ENCODE results near the gene CCDC12. TPM values are rescaled to one million over a fixed set of nuclear protein-coding genes. Genes with fewer than 3 reads are reported as not detected.

CCDC12 gene
- total and polyA plus RNA-seq, 2 of the 13 experiments (the other 11 are each of a cell fraction or from before 2014, with no cell fraction given): 30.1 to 49.5 TPM

DNA sequence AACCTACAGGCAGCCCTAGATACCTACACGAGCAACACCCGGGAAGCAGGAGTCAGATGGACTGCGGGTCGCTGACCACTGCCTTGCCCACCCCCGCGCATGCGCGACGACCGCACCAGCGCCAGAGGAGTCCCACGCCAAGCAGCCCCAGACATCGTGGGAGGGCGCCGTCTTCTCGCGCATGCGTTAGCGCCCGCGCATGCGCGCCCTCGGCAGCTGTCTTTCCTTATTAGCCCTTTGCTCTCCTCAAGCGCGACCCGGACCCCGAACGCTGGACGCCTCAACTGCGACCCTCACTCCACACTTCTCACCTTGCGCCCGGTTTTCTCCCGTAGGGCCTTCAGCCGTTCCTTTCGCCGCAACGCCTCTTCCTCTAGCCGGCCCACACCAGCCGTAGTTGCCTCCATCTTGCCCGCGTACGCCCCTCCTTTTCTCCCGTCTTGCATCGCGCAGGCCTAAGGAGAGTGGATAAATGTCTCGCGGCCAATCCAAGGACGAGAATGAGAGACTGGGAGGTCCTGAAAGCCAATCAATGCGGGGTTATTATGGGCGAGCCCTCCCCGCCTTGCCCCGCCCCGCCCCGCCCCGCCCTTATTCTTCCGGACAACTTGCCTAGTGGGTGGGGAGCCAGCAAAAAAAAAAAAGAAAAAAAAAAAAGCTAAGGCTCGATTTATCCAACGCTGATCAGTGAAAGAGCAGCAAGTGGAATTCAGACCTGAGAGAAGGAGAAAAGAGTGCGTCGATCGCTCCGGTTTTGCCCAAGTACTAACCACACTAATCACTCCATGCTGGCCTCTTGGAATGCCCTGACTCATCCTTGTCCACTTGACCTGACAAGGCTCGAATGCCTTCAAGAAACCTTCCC, at the start of gene CCDC12 (continued):
- TF ChIP-seq, protein P1, sequence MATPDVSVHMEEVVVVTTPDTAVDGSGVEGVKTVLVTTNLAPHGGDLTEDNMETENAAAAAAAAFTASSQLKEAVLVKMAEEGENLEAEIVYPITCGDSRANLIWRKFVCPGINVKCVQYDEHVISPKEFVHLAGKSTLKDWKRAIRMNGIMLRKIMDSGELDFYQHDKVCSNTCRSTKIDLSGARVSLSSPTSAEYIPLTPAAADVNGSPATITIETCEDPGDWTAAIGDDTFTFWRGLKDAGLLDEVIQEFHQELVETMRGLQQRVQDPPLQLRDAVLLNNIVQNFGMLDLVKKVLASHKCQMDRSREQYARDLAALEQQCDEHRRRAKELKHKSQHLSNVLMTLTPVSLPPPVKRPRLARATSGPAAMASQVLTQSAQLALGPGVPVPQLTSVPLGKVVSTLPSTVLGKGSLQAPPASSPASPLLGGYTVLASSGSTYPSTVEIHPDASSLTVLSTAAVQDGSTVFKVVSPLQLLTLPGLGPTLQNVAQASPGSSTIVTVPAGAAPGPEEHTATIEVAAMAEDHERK (CRISPR knock-in tag; IDR thresholded peaks at IDR 0.05; ENCODE audit: low read depth): no peak
- TF ChIP-seq ZNF160 (CRISPR knock-in tag; IDR thresholded peaks at IDR 0.05) (no peak), BRD4 (CRISPR knock-in tag; IDR thresholded peaks at IDR 0.05) (peak; percentile 67; the same call in 1 of the 2 replicates), U2AF1 (optimal IDR thresholded peaks at IDR 0.05; ENCODE audit: low read depth, low read length) (no peak), FOXC1 (CRISPR knock-in tag; IDR thresholded peaks at IDR 0.05; ENCODE audit: borderline replicate concordance) (no peak; the same call in 1 of the 2 replicates), ESRRA (CRISPR knock-in tag; IDR thresholded peaks at IDR 0.05; ENCODE audit: low read depth) (peak; percentile 21; the same call in 1 of the 2 replicates), ARID2 (CRISPR knock-in tag; IDR thresholded peaks at IDR 0.05; ENCODE audit: borderline replicate concordance) (no peak), ZNF256 (CRISPR knock-in tag; conservative IDR thresholded peaks at IDR 0.05) (peak; percentile 70; the same call in 1 of the 2 replicates), ONECUT2 (CRISPR knock-in tag; IDR thresholded peaks at IDR 0.05) (no peak), ZNF33B (CRISPR knock-in tag; IDR thresholded peaks at IDR 0.05) (no peak; the same call in 1 of the 2 replicates), ZBTB42 (CRISPR knock-in tag; IDR thresholded peaks at IDR 0.05) (peak; percentile 84; the same call in 1 of the 2 replicates), ZNF766 (CRISPR knock-in tag; IDR thresholded peaks at IDR 0.05; ENCODE audit: borderline replicate concordance) (no peak), ZNF672 (CRISPR knock-in tag; IDR thresholded peaks at IDR 0.05) (no peak)
- TF ChIP-seq, protein P2, sequence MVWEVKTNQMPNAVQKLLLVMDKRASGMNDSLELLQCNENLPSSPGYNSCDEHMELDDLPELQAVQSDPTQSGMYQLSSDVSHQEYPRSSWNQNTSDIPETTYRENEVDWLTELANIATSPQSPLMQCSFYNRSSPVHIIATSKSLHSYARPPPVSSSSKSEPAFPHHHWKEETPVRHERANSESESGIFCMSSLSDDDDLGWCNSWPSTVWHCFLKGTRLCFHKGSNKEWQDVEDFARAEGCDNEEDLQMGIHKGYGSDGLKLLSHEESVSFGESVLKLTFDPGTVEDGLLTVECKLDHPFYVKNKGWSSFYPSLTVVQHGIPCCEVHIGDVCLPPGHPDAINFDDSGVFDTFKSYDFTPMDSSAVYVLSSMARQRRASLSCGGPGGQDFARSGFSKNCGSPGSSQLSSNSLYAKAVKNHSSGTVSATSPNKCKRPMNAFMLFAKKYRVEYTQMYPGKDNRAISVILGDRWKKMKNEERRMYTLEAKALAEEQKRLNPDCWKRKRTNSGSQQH (CRISPR knock-in tag; IDR thresholded peaks at IDR 0.05; ENCODE audit: low read depth): peak; percentile 66; the same call in 1 of the 2 replicates
- TF ChIP-seq, protein P3, sequence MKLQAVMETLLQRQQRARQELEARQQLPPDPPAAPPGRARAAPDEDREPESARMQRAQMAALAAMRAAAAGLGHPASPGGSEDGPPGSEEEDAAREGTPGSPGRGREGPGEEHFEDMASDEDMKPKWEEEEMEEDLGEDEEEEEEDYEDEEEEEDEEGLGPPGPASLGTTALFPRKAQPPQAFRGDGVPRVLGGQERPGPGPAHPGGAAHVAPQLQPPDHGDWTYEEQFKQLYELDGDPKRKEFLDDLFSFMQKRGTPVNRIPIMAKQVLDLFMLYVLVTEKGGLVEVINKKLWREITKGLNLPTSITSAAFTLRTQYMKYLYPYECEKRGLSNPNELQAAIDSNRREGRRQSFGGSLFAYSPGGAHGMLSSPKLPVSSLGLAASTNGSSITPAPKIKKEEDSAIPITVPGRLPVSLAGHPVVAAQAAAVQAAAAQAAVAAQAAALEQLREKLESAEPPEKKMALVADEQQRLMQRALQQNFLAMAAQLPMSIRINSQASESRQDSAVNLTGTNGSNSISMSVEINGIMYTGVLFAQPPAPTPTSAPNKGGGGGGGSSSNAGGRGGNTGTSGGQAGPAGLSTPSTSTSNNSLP (IDR thresholded peaks at IDR 0.05; ENCODE audit: low read depth, low read length): peak; percentile 84
- TF ChIP-seq, protein P4, sequence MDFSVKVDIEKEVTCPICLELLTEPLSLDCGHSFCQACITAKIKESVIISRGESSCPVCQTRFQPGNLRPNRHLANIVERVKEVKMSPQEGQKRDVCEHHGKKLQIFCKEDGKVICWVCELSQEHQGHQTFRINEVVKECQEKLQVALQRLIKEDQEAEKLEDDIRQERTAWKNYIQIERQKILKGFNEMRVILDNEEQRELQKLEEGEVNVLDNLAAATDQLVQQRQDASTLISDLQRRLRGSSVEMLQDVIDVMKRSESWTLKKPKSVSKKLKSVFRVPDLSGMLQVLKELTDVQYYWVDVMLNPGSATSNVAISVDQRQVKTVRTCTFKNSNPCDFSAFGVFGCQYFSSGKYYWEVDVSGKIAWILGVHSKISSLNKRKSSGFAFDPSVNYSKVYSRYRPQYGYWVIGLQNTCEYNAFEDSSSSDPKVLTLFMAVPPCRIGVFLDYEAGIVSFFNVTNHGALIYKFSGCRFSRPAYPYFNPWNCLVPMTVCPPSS (IDR thresholded peaks at IDR 0.05): no peak
- TF ChIP-seq, protein P5, sequence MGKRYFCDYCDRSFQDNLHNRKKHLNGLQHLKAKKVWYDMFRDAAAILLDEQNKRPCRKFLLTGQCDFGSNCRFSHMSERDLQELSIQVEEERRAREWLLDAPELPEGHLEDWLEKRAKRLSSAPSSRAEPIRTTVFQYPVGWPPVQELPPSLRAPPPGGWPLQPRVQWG (CRISPR knock-in tag; IDR thresholded peaks at IDR 0.05; ENCODE audit: borderline replicate concordance, low read depth): no peak
- TF ChIP-seq, protein P6, sequence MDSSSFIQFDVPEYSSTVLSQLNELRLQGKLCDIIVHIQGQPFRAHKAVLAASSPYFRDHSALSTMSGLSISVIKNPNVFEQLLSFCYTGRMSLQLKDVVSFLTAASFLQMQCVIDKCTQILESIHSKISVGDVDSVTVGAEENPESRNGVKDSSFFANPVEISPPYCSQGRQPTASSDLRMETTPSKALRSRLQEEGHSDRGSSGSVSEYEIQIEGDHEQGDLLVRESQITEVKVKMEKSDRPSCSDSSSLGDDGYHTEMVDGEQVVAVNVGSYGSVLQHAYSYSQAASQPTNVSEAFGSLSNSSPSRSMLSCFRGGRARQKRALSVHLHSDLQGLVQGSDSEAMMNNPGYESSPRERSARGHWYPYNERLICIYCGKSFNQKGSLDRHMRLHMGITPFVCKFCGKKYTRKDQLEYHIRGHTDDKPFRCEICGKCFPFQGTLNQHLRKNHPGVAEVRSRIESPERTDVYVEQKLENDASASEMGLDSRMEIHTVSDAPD (CRISPR knock-in tag; IDR thresholded peaks at IDR 0.05): no peak
- TF ChIP-seq, protein P7, sequence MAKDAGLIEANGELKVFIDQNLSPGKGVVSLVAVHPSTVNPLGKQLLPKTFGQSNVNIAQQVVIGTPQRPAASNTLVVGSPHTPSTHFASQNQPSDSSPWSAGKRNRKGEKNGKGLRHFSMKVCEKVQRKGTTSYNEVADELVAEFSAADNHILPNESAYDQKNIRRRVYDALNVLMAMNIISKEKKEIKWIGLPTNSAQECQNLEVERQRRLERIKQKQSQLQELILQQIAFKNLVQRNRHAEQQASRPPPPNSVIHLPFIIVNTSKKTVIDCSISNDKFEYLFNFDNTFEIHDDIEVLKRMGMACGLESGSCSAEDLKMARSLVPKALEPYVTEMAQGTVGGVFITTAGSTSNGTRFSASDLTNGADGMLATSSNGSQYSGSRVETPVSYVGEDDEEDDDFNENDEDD (CRISPR knock-in tag; IDR thresholded peaks at IDR 0.05; ENCODE audit: borderline replicate concordance): peak; percentile 44; the same call in 1 of the 2 replicates
